Heart left ventricle (tissue), 16 donors: ENCODE data around the gene ITM2C. TPM values are rescaled to one million over a fixed set of nuclear protein-coding genes. Genes with fewer than 3 reads are reported as not detected.

Experiments
- ATAC-seq, 4 donors: fragments of 200-7000 bp; cut with Tn5 transposase; one replicate each; pipeline ENCODE4 v1.9.1; 2020 to 2022; ENCODE audit warnings: moderate library complexity in 4 of 4, mild to moderate bottlenecking in 3 of 4, moderate number of reproducible peaks in 1 of 4
- DNase-seq, 5 donors: peaks; one replicate each; pipeline ENCODE4 v3.0.0-alpha.2; 2020
- H3K27ac ChIP-seq, 12 donors: fragments of 200-600 bp; sonication (generic) in 4 of 12; one replicate each; pipeline versions ENCODE4 v1.5.0 to v1.8.0; 2016 to 2022; ENCODE audit warnings: mild to moderate bottlenecking in 2 of 12
- H3K27me3 ChIP-seq, 9 donors: fragments of 200-600 bp; sonication (generic) in 2 of 9; one replicate each; pipeline versions ENCODE4 v1.5.1 to v1.8.0; 2016 to 2022; ENCODE audit warnings: mild to moderate bottlenecking in 3 of 9
- H3K36me3 ChIP-seq, 9 donors: fragments of 200-600 bp; sonication (generic) in 2 of 9; one replicate each; pipeline versions ENCODE4 v1.5.0 to v1.8.0; 2018 to 2022; ENCODE audit warnings: mild to moderate bottlenecking in 2 of 9
- H3K4me1 ChIP-seq, 12 donors: fragments of 200-600 bp; sonication (generic) in 4 of 12; one replicate each; pipeline versions ENCODE4 v1.5.0 to v1.8.0; 2016 to 2022; ENCODE audit warnings: mild to moderate bottlenecking in 3 of 12
- H3K4me3 ChIP-seq, 12 donors: fragments of 200-600 bp; sonication (generic) in 4 of 12; one replicate each; pipeline versions ENCODE4 v1.5.0 to v1.8.0; 2017 to 2022; ENCODE audit warnings: mild to moderate bottlenecking in 9 of 12, moderate library complexity in 4 of 12
- H3K9me3 ChIP-seq, 12 donors: fragments of 200-600 bp; sonication (generic) in 4 of 12; one replicate each; pipeline versions ENCODE4 v1.5.0 to v1.8.0; 2016 to 2022; ENCODE audit warnings: mild to moderate bottlenecking in 1 of 12
- POLR2A ChIP-seq, 2 donors: fragments of 450-650 bp; IDR thresholded peaks; one replicate each; pipeline ENCODE4 v1.6.1; 2017; ENCODE audit warnings: antibody characterized with exemption in 2 of 2, mild to moderate bottlenecking in 2 of 2, moderate library complexity in 2 of 2
- WGBS, 4 donors: extraction: QIAGEN DNeasy Blood & Tissue Kit in 2 of 4; methylation state at CpG; one replicate each; pipeline versions ENCODE4 v1.1.5 to v1.1.7; 2013 to 2018; 5-methylcytosine and 5-hydroxymethylcytosine counted together
- intact Hi-C, 10 donors: fragments of 100-400 bp; cut with DNase I; formaldehyde crosslinking; loops; one replicate each; pipeline versions ENCODE4 v1.11.1 to v1.14.2; 2022
- polyA plus RNA-seq, 2 donors: library from polyadenylated mRNA; stranded (reverse); fragments of 200-250 nt; gene quantifications; one replicate each; pipeline ENCODE4 v1.2.3, GENCODE V29; 2013
- total RNA-seq, 9 donors: library from RNA; depleted of rRNA in 2 of 9; stranded (reverse); fragments of >200 nt in 2 of 9; fragmentation: NEBNext Ultra II Directional in 3 of 9; extraction: Animal tissue kit (Norgen Biotek cat#: 25700) in 3 of 9; gene quantifications; one replicate each; pipeline versions ENCODE4 v1.1.0 to v1.2.4, GENCODE V29; 2016 to 2023
- TF ChIP-seq, protein P1 (sequence below), 12 donors: fragments of 200-600 bp; sonication (generic) in 4 of 12; IDR thresholded peaks; one replicate each; pipeline versions ENCODE4 v1.5.0 to v1.8.0; 2018 to 2022; ENCODE audit warnings: antibody characterized with exemption in 12 of 12, mild to moderate bottlenecking in 5 of 12
- donor health status: ischemic (EF 13 %, LVEDD 7.1; RV severe dilation, severe dysfunction).
- donor health status: healthy with polysubstance abuse.
- donor health status: DM: no; HTN: yes; CAD: no.
- donor health status: DM: no; HTN: no; CAD: no.
- donor health status: ischemic (EF 25% LVEDD 6.9; RV normal size, moderate dysfunction).
- donor health status: ischemic (EF 25% LVEDD 5.7; RV mildly dilated, moderate dysfunction).
- donor health status: healthy.
- donor health status: DM: yes; HTN: yes; CAD: no.
- donor health status: ischemic (EF 35%, LVEDD 5.7; RV mildly dilated, moderate dysfunction).
- donor health status: nonischemic (EF 11% LVEDD 7.7; RV severe dilation, severe dysfunction).
- donor health status: DM: yes; HTN: yes; CAD: no.
- donor health status: PGD.
- donor health status: ischemic (EF 29% LVEDD 5.4; RV normal size, mild dysfunction).
- donor health status: nonischemic (EF 23%, LVEDD 6.1; RV moderate dilation, normal function).

Gene ITM2C
- total and polyA plus RNA-seq, 11 donors = 19.7 to 36.6 (median 26.0) TPM

DNA sequence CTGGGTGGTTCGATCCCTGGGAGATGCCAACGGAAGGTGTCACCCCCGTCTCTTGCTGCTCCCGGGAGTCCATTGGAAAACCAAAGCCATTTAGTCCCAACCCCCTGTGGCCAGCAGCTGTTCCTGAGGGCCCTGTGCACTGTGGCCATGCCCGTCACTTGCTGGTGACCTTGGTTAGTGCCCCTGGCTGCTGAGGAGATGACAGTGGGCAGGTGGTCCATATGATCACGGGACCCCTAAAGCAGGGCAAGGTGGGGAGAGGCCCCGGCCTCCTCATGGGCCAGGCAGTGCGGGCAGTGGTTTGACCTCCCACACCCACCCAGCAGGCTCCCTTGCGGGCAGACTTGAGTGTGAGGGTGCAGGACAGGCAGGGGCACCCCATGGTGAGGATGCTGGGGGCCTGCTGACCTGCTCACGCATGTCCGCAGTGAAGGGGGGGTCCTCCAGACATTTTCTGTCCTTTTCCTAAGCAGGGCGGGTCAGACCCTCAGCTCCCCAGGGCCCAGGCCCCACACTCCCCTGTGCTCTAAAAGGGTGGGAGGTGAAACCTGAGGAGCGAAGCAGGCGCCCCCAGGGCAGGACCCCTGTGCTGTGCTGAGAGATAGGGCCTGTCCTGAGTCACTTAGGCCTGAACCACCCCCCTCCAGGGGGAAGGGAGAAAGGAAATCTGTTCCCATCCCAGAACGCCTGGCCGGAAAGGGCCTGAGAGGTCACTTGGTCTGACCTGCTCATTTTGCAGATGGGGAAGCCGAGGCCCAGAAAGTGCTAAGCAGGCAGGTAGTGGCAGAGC, 6.8 kb downstream of the ITM2C start:
- peak overlapping the region in 3 of 12 donors; percentile 2 to 73 (median 28) for H3K27ac ChIP-seq
- ATAC-seq = peak in 1 of 4 donors; percentile 4
- TF ChIP-seq POLR2A (IDR thresholded peaks at IDR 0.05) = no peak
- TF ChIP-seq, protein P1, sequence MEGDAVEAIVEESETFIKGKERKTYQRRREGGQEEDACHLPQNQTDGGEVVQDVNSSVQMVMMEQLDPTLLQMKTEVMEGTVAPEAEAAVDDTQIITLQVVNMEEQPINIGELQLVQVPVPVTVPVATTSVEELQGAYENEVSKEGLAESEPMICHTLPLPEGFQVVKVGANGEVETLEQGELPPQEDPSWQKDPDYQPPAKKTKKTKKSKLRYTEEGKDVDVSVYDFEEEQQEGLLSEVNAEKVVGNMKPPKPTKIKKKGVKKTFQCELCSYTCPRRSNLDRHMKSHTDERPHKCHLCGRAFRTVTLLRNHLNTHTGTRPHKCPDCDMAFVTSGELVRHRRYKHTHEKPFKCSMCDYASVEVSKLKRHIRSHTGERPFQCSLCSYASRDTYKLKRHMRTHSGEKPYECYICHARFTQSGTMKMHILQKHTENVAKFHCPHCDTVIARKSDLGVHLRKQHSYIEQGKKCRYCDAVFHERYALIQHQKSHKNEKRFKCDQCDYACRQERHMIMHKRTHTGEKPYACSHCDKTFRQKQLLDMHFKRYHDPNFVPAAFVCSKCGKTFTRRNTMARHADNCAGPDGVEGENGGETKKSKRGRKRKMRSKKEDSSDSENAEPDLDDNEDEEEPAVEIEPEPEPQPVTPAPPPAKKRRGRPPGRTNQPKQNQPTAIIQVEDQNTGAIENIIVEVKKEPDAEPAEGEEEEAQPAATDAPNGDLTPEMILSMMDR (IDR thresholded peaks at IDR 0.05) = no peak
- H3K4me3 ChIP-seq = no peak overlapping the region
- H3K4me1 ChIP-seq = peaks cover 0 to 44% (median 16%) of the 10 kb centered on the region in 12 donors
- intact Hi-C loops = no loop called here
- DNase-seq = peak in 2 of 5 donors; percentile 25 to 63
- no peaks in the 10 kb centered on the region for H3K27me3 ChIP-seq
- H3K36me3 ChIP-seq = peaks cover 0 to 9% (median 0%) of the 10 kb centered on the region in 9 donors
- no peaks in the 10 kb centered on the region for H3K9me3 ChIP-seq
- 72 to 84% (median 82%) methylated on average over 16 to 17 of the region's 17 CpGs for WGBS, 4 donors

DNA sequence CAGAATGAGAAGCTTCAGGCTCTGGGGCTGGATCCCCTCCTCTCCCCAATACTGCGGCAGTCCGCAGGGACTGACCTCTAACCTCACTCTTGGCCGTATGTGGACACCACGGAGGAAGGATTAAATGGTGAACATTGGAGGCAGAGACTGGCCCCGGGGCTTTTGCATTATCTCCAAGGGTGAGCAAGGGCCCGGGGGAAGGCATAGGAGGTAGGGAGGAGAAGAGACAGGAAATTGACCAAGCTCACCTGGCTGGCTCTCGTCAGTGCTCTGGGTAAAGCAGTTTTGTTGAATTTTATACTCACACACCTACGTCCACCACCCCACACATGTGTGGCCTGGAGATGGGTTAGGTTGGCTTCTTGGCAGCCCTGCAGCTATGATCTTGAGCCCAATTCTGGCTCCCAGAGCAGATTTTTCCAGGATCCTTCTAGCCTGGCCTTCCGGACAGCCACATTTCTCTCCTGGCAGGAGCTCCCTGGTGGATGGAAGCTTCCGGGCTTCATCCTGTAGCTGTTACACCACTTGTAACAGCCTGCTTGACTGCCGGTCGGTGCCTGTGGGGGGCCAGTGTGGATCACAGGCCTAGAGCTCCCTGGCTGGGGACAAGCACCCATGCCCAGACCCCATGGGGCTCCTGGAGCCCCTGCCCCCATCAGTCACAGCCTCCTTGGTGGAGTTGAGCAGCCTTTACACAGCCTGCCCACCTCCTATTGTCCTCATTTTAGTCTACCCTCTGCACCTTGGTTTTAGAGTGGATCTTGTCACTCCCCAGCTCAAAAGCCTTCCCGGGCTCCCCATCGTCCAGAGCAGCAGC, 7.6 kb downstream of the ITM2C start:
- H3K4me3 ChIP-seq = no peak overlapping the region
- no peak for TF ChIP-seq POLR2A (IDR thresholded peaks at IDR 0.05)
- TF ChIP-seq, protein P1 (IDR thresholded peaks at IDR 0.05) = no peak
- ATAC-seq = no peak
- DNase-seq = peak in 2 of 5 donors; percentile 13 to 42
- intact Hi-C loops = no loop called here
- peak overlapping the region in 1 of 12 donors; percentile 73 for H3K27ac ChIP-seq
- H3K9me3 ChIP-seq = no peaks in the 10 kb centered on the region
- peaks cover 0 to 17% (median 0%) of the 10 kb centered on the region in 9 donors for H3K36me3 ChIP-seq
- H3K27me3 ChIP-seq = no peaks in the 10 kb centered on the region
- 70 to 87% (median 75%) methylated on average over 12 to 14 of the region's 14 CpGs for WGBS, 4 donors
- H3K4me1 ChIP-seq = peaks cover 0 to 36% (median 13%) of the 10 kb centered on the region in 12 donors

DNA sequence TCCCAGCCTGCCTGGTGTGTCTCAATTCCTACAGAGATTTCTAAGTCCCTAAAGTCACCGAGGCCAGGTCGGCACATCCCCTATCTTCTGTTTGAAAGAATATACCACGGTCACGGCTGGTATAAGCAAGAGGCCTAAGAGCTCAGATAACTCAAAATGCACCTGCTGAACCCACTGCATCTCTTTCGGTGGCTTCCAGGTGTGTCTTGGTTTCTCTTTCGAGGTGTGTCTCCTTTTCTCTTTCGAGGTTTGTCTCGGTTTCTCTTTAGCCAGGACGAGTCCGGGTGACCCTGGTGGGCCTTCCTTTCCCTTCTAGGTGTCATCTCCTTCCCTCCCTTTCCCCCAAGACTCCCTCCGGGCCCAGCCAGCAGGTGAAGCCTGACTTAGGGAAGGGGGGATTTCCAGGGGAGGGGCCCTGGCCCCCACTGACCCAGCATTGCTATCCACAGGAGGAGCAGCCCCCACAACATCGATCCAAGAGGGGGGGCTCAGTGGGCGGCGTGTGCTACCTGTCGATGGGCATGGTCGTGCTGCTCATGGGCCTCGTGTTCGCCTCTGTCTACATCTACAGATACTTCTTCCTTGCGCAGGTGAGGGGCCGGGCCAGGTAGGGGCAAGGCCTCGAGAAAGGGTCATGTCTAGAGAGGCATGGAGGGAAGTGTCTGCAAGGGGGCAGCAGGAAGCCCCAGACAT, 8.4 kb downstream of the ITM2C start:
- Histone ChIP-seq H3K36me3 (peaks cover 0 to 25% (median 0%) of the 10 kb centered on the region in 9 donors), H3K27me3 (no peaks in the 10 kb centered on the region), H3K9me3 (no peaks in the 10 kb centered on the region), H3K4me3 (no peak overlapping the region), H3K27ac (peak overlapping the region in 1 of 12 donors; percentile 73), H3K4me1 (peaks cover 0 to 34% (median 13%) of the 10 kb centered on the region in 12 donors)
- DNase-seq = peak in 2 of 5 donors; percentile 27 to 57
- 90 to 95% (median 90%) methylated on average over 18 to 21 of the region's 21 CpGs for WGBS, 4 donors
- TF ChIP-seq, protein P1 (IDR thresholded peaks at IDR 0.05) = no peak
- TF ChIP-seq POLR2A (IDR thresholded peaks at IDR 0.05) = no peak
- no peak for ATAC-seq
- intact Hi-C loops = no loop called here
